ENCODE measurements around the gene SOS2. TPM values are rescaled to one million over a fixed set of nuclear protein-coding genes. Genes with fewer than 3 reads are reported as not detected.

The SOS2 gene
- polyA plus RNA-seq, 1 donor: 26.3 TPM

DNA sequence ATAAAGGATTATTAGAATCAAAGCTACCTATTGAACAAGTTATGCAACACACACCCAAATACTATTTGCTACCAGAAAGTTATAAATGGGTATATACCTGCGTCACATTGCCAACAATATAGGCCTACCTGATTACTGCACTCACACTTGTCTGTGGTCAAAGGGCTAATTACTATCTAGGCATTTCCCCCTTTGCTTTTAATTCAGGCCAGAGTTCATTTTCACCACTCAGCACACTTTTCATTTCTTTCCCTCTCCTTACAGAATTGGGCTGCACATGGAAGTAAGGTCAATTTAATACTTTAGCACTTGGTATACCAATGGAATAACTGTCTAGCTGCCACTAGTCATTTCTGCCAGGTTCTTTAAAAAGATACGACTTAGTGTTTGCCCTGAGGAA is 1.7 kb downstream of the SOS2 start:
- peak in 1 of 2 donors; percentile 55 for DNase-seq
- Histone ChIP-seq H3K9me3 (ENCODE audit: control insufficient read depth, low read depth, low read length) (no peaks in the 10 kb centered on the region), H3K36me3 (ENCODE audit: control insufficient read depth, insufficient read depth, low read length) (no peaks in the 10 kb centered on the region), H3K4me1 (ENCODE audit: control insufficient read depth, insufficient read depth, low read length) (peaks cover 8% of the 10 kb centered on the region), H3K27ac (ENCODE audit: low read length) (peak overlapping the region; percentile 97), H3K4me3 (ENCODE audit: low read length) (peak overlapping the region; percentile 89), H3K27me3 (ENCODE audit: control insufficient read depth, insufficient read depth, low read length) (no peaks in the 10 kb centered on the region)
- 0% methylated on average over 1 of the region's 2 CpGs for WGBS (ENCODE audit: insufficient coverage, low lambda C conversion rate)

DNA sequence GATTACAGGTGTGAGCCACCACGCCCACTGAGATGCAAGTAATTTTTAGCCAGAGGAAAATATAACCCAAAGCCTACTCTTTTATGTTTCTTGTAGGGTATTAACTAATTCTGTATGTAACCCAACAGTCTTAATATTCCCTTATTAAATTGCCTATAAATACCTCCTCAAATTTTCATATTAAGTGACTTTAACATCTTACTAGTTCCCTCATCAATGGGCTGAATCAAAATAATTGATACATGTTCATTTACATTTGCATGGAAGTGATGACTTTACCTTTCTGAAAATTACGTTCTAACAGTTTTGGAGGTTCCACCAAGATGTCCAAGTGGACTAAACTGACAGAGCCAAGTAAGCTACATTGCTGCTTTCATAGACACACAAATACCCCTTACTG is 3.1 kb downstream of the SOS2 start:
- Histone ChIP-seq H3K9me3 (ENCODE audit: control insufficient read depth, low read depth, low read length) (no peaks in the 10 kb centered on the region), H3K4me1 (ENCODE audit: control insufficient read depth, insufficient read depth, low read length) (peaks cover 8% of the 10 kb centered on the region), H3K36me3 (ENCODE audit: control insufficient read depth, insufficient read depth, low read length) (no peaks in the 10 kb centered on the region), H3K27me3 (ENCODE audit: control insufficient read depth, insufficient read depth, low read length) (no peaks in the 10 kb centered on the region), H3K4me3 (ENCODE audit: low read length) (no peak overlapping the region), H3K27ac (ENCODE audit: low read length) (no peak overlapping the region)
- no peak for DNase-seq
- no CpG with 5 or more reads among the region's 2 CpGs for WGBS (ENCODE audit: insufficient coverage, low lambda C conversion rate)

DNA sequence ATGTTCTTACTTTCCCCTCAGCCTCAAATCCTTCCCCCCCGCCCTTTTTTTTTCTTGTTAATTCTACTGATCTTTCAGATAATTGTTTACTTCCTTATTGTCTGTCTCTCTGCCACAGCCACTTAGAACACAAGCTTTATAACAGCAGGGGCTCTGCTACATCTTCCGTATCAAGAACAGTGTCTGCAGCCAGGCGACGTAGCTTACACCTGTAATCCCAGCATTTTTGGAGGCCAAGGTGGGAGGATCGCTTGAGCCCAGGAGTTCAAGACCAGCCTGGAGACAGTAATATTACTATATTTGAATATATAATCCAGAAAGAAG is 5.4 kb downstream of the SOS2 start:
- no peak overlapping the region for H3K27ac ChIP-seq (ENCODE audit: low read length)
- H3K9me3 ChIP-seq (ENCODE audit: control insufficient read depth, low read depth, low read length): no peaks in the 10 kb centered on the region
- H3K4me1 ChIP-seq (ENCODE audit: control insufficient read depth, insufficient read depth, low read length): peaks cover 8% of the 10 kb centered on the region
- DNase-seq: no peak
- no peaks in the 10 kb centered on the region for H3K27me3 ChIP-seq (ENCODE audit: control insufficient read depth, insufficient read depth, low read length)
- no peaks in the 10 kb centered on the region for H3K36me3 ChIP-seq (ENCODE audit: control insufficient read depth, insufficient read depth, low read length)
- WGBS (ENCODE audit: insufficient coverage, low lambda C conversion rate): no CpG with 5 or more reads among the region's 5 CpGs
- no peak overlapping the region for H3K4me3 ChIP-seq (ENCODE audit: low read length)

DNA sequence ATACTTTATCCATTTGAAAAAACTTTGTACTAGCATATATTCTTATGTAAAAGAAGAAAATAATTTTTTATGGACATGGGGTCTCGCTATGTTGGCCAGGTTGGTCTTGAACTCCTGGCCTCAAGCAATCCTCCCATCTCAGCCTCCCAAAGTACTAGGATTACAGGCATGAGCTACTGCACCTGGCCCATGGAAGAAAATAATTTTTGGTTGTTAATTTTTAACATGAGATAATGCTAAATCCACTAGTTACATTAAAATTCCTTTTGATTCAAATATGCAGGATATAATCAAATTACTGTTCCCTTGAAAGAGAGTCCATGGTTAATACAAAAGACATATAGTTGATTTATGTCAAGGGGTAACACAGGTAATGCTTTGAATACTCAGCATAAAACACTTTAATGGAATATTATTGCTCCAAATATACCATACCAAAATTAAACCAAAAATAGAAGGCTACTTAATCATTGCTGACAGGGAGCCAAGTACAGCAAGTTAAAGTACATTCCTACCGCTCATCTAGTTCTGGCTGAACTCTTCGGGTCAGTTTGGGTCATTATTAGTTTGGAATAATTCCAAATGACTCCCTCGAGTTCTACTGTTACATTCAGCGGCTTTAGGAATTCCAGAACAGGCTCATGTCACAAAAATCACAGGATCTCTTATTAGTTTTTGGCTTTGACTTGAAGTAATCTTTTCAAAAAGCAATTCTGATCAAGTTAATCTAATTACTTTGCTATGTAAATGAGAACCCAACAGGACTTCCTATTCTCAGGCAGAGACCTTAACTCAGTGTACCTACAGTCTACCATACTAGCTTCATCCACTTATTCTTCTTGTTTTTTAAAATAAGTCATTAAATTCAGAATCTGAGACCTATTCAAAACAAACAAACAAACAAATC is 6.1 kb downstream of the SOS2 start:
- DNase-seq: peak in 1 of 2 donors; percentile 12
- H3K4me3 ChIP-seq (ENCODE audit: low read length): no peak overlapping the region

DNA sequence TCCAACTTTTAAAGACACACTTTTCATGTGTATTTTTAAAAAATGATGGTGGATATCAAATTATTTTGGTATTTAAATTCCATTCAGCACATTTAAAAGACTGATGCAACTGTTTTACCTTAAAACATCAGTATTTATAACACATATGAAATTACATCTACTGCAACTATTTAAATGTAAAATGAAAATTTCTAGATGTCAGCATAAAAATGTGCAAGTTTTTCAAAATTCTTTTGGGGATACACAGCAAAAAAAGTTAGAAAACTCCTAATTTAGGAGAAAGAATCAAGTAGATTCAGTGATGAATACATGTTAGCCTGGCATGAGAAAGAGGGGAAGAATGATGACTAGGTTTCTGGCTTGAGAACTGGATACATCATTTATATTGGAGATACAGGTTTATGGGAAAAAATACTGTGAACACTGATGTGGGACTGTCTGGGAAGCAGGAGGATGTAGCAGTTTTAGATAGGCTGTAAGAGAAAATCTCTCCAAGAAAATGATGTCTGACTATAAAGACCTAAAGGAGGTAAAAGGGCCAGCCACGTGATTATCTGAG is 9.2 kb downstream of the SOS2 start:
- H3K27ac ChIP-seq (ENCODE audit: low read length): no peak overlapping the region

More for the DNA sequence above, 6.1 kb downstream of the SOS2 start:
- WGBS (ENCODE audit: insufficient coverage, low lambda C conversion rate): no CpG with 5 or more reads among the region's 5 CpGs
- H3K27me3 ChIP-seq (ENCODE audit: control insufficient read depth, insufficient read depth, low read length): no peaks in the 10 kb centered on the region
- no peak overlapping the region for H3K27ac ChIP-seq (ENCODE audit: low read length)
- H3K4me1 ChIP-seq (ENCODE audit: control insufficient read depth, insufficient read depth, low read length): peaks cover 8% of the 10 kb centered on the region
- no peaks in the 10 kb centered on the region for H3K9me3 ChIP-seq (ENCODE audit: control insufficient read depth, low read depth, low read length)
- H3K36me3 ChIP-seq (ENCODE audit: control insufficient read depth, insufficient read depth, low read length): no peaks in the 10 kb centered on the region

DNA sequence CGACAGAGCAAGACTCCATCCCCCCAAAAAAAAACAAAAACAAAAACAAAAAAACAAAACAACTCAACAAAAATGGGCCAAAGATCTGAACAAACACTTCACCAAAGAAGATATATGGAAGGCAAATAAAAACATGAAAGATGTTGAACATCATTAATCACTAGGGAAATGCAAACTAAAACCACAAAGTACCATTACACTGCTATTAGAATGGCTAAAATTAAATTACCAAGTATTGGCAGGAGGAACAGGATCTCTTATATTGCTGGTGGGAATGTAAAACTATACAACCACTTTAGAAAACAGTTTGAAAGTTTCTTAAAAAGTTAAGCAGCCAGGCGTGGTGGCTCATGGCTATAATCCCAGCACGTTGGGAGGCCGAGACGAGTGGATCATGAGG is 12.9 kb downstream of the SOS2 start:
- Histone ChIP-seq H3K9me3 (ENCODE audit: control insufficient read depth, low read depth, low read length) (no peaks in the 10 kb centered on the region), H3K36me3 (ENCODE audit: control insufficient read depth, insufficient read depth, low read length) (no peaks in the 10 kb centered on the region), H3K27me3 (ENCODE audit: control insufficient read depth, insufficient read depth, low read length) (no peaks in the 10 kb centered on the region), H3K27ac (ENCODE audit: low read length) (no peak overlapping the region), H3K4me1 (ENCODE audit: control insufficient read depth, insufficient read depth, low read length) (no peaks in the 10 kb centered on the region), H3K4me3 (ENCODE audit: low read length) (no peak overlapping the region)
- no CpG with 5 or more reads among the region's 5 CpGs for WGBS (ENCODE audit: insufficient coverage, low lambda C conversion rate)
- DNase-seq: no peak

More for the DNA sequence above, 9.2 kb downstream of the SOS2 start:
- Histone ChIP-seq H3K4me3 (ENCODE audit: low read length) (no peak overlapping the region), H3K9me3 (ENCODE audit: control insufficient read depth, low read depth, low read length) (no peaks in the 10 kb centered on the region), H3K4me1 (ENCODE audit: control insufficient read depth, insufficient read depth, low read length) (peaks cover 2% of the 10 kb centered on the region), H3K27me3 (ENCODE audit: control insufficient read depth, insufficient read depth, low read length) (no peaks in the 10 kb centered on the region), H3K36me3 (ENCODE audit: control insufficient read depth, insufficient read depth, low read length) (no peaks in the 10 kb centered on the region)
- DNase-seq: no peak
- WGBS (ENCODE audit: insufficient coverage, low lambda C conversion rate): 100% methylated on average over 1 of the region's 1 CpG

DNA sequence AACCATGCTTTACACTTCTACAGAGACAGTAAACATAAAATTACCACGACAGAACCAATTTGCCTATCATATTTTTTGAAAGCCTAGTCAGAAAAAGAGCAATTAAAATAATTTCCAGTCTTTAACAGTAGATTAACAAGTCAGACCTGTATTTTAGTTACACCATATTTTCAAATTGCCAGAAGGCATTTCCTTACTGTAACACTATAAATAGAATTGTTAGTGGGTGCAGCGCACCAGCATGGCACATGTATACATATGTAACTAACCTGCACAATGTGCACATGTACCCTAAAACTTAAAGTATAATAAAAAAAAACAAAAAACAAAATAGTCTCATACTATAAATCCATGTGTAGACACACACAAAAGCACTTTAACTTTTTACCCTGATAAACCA is 16.0 kb downstream of the SOS2 start:
- H3K4me1 ChIP-seq (ENCODE audit: control insufficient read depth, insufficient read depth, low read length): no peaks in the 10 kb centered on the region
- no peak for DNase-seq
- no CpG with 5 or more reads among the region's 2 CpGs for WGBS (ENCODE audit: insufficient coverage, low lambda C conversion rate)

DNA sequence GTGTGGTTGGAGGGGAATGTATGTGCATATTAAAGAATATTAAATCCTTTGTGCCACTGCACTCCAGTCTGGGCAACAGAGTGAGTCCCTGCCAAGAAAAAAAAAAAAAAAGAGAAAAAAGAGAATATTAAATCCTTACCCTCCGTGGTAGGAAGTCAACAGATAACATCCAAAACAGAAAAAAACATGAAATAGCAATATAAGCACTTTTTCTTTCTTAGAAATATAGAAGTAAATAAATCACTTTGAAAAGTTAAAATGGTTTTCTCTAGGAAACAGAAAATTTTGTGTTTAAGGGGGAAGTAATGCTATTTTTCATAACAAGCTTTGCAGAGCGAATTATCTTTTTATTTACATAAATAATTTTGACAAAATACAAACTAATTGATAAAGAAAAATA is 17.6 kb downstream of the SOS2 start:
- no peak overlapping the region for H3K27ac ChIP-seq (ENCODE audit: low read length)
- H3K27me3 ChIP-seq (ENCODE audit: control insufficient read depth, insufficient read depth, low read length): no peaks in the 10 kb centered on the region
- no peak for DNase-seq
- H3K4me3 ChIP-seq (ENCODE audit: low read length): no peak overlapping the region
- no peaks in the 10 kb centered on the region for H3K9me3 ChIP-seq (ENCODE audit: control insufficient read depth, low read depth, low read length)
- H3K4me1 ChIP-seq (ENCODE audit: control insufficient read depth, insufficient read depth, low read length): no peaks in the 10 kb centered on the region
- peaks cover 2% of the 10 kb centered on the region for H3K36me3 ChIP-seq (ENCODE audit: control insufficient read depth, insufficient read depth, low read length)
- 100% methylated on average over 2 of the region's 2 CpGs for WGBS (ENCODE audit: insufficient coverage, low lambda C conversion rate)

More for the DNA sequence above, 16.0 kb downstream of the SOS2 start:
- H3K36me3 ChIP-seq (ENCODE audit: control insufficient read depth, insufficient read depth, low read length): no peaks in the 10 kb centered on the region
- no peak overlapping the region for H3K27ac ChIP-seq (ENCODE audit: low read length)
- no peaks in the 10 kb centered on the region for H3K27me3 ChIP-seq (ENCODE audit: control insufficient read depth, insufficient read depth, low read length)
- H3K4me3 ChIP-seq (ENCODE audit: low read length): no peak overlapping the region
- no peaks in the 10 kb centered on the region for H3K9me3 ChIP-seq (ENCODE audit: control insufficient read depth, low read depth, low read length)

DNA sequence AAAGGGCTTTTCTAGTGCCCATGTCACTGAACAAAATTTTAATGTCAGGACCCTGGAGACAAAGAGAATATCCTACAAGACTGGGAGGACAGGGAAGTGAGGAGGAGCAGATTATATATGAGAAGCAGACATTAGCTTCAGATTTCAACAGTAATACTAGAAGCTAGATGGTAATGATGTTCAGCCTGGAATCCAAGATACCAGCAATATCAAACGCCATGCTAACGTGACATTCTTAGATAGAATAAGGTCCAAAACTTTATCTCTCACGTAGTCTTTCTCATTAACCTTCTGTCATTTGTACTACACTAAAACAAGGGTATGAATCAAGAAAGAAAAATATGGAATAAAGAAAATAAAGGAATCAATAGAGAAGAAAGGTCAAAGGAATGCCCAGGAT is 18.7 kb downstream of the SOS2 start:
- 94% methylated on average over 2 of the region's 3 CpGs for WGBS (ENCODE audit: insufficient coverage, low lambda C conversion rate)
- no peak for DNase-seq

DNA sequence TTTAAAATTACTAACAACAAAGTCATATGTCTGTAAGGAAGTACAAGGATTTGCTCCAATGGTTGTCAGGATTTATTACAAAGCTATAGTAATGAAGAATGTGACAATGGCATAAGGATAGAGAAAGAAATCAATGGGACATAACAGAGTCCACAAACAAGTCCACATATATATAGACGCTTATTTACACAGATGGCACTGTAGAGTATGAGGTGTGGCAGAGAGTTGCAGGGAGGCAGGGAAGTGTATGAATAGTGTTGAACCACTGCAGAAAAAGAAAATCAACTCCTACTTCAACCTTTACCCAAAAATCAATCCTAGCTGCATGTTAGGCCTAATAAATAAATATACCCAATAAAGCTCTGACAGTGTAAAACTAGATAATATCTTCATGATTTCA is 21.3 kb downstream of the SOS2 start:
- no peak for DNase-seq
- Histone ChIP-seq H3K27ac (ENCODE audit: low read length) (no peak overlapping the region), H3K27me3 (ENCODE audit: control insufficient read depth, insufficient read depth, low read length) (no peaks in the 10 kb centered on the region), H3K4me1 (ENCODE audit: control insufficient read depth, insufficient read depth, low read length) (no peaks in the 10 kb centered on the region), H3K36me3 (ENCODE audit: control insufficient read depth, insufficient read depth, low read length) (peaks cover 3% of the 10 kb centered on the region), H3K4me3 (ENCODE audit: low read length) (no peak overlapping the region), H3K9me3 (ENCODE audit: control insufficient read depth, low read depth, low read length) (no peaks in the 10 kb centered on the region)
- 83% methylated on average over 1 of the region's 1 CpG for WGBS (ENCODE audit: insufficient coverage, low lambda C conversion rate)

More for the DNA sequence above, 18.7 kb downstream of the SOS2 start:
- Histone ChIP-seq H3K4me3 (ENCODE audit: low read length) (no peak overlapping the region), H3K27me3 (ENCODE audit: control insufficient read depth, insufficient read depth, low read length) (no peaks in the 10 kb centered on the region), H3K27ac (ENCODE audit: low read length) (no peak overlapping the region), H3K9me3 (ENCODE audit: control insufficient read depth, low read depth, low read length) (no peaks in the 10 kb centered on the region), H3K4me1 (ENCODE audit: control insufficient read depth, insufficient read depth, low read length) (no peaks in the 10 kb centered on the region), H3K36me3 (ENCODE audit: control insufficient read depth, insufficient read depth, low read length) (peaks cover 3% of the 10 kb centered on the region)

Measured in large intestine (tissue), 3 donors.